Osteoblast (primary cell): ENCODE data around the gene RBBP4. TPM values are rescaled to one million over a fixed set of nuclear protein-coding genes. Genes with fewer than 3 reads are reported as not detected.
A peak's percentile ranks its signal among the peaks of the same experiment; 100 is the strongest.

Source experiments
- DNase-seq: peaks from one replicate; pipeline ENCODE4 v3.0.0; 2011; ENCODE audit warnings: low spot score, mixed read lengths; ENCODE audit not compliant: insufficient read length; ENCODE audit errors: missing footprints
- H2AFZ ChIP-seq: 2 replicates; pipeline ENCODE4 v1.6.0; 2011; ENCODE audit warnings: mild to moderate bottlenecking, low read length
- H3K27ac ChIP-seq: 2 replicates; pipeline ENCODE4 v1.5.1; 2011; ENCODE audit warnings: mild to moderate bottlenecking, low read depth, low read length, moderate library complexity
- H3K27me3 ChIP-seq: 2 replicates; pipeline ENCODE4 v1.6.0; 2012; ENCODE audit warnings: mild to moderate bottlenecking, control low read depth, inconsistent platforms, low read length, moderate library complexity; ENCODE audit not compliant: insufficient read depth
- H3K36me3 ChIP-seq: 2 replicates; pipeline ENCODE4 v1.5.1; 2011; ENCODE audit warnings: mild to moderate bottlenecking, low read length, control low read depth, moderate library complexity; ENCODE audit not compliant: insufficient read depth
- H3K4me1 ChIP-seq: 2 replicates; pipeline ENCODE4 v1.5.1; 2011; ENCODE audit warnings: mild to moderate bottlenecking, low read length, control low read depth, moderate library complexity; ENCODE audit not compliant: insufficient read depth
- H3K4me2 ChIP-seq: 2 replicates; pipeline ENCODE4 v1.6.0; 2011; ENCODE audit warnings: mild to moderate bottlenecking, low read length; ENCODE audit not compliant: insufficient read depth
- H3K4me3 ChIP-seq: fragments of 200-600 bp; sonication (generic); 3 replicates; pipeline ENCODE4 v1.5.1; 2012; ENCODE audit warnings: mild to moderate bottlenecking, low read length, inconsistent platforms; ENCODE audit not compliant: insufficient read depth
- H3K79me2 ChIP-seq: 2 replicates; pipeline ENCODE4 v1.6.0; 2012; ENCODE audit warnings: mild to moderate bottlenecking, low read length, control low read depth, inconsistent platforms; ENCODE audit not compliant: insufficient read depth
- H3K9me3 ChIP-seq: 2 replicates; pipeline ENCODE4 v1.5.1; 2011; ENCODE audit warnings: low read depth, low read length, control low read depth
- H4K20me1 ChIP-seq: 2 replicates; pipeline ENCODE4 v1.6.0; 2012; ENCODE audit warnings: mild to moderate bottlenecking, low read length, control low read depth; ENCODE audit not compliant: insufficient read depth
- total RNA-seq: library from RNA; depleted of rRNA; stranded (reverse); fragments of >200 nt; gene quantifications from 2 replicates; pipeline ENCODE4 v1.2.3, GENCODE V29; 2012
- TF ChIP-seq, protein P1 (sequence below): IDR thresholded peaks from 2 replicates; pipeline ENCODE4 v1.5.1; 2011; ENCODE audit warnings: mild to moderate bottlenecking, low read depth, low read length, moderate library complexity; ENCODE audit errors: extremely low read depth

RBBP4 gene
- total RNA-seq, 1 donor = 111 TPM

DNA sequence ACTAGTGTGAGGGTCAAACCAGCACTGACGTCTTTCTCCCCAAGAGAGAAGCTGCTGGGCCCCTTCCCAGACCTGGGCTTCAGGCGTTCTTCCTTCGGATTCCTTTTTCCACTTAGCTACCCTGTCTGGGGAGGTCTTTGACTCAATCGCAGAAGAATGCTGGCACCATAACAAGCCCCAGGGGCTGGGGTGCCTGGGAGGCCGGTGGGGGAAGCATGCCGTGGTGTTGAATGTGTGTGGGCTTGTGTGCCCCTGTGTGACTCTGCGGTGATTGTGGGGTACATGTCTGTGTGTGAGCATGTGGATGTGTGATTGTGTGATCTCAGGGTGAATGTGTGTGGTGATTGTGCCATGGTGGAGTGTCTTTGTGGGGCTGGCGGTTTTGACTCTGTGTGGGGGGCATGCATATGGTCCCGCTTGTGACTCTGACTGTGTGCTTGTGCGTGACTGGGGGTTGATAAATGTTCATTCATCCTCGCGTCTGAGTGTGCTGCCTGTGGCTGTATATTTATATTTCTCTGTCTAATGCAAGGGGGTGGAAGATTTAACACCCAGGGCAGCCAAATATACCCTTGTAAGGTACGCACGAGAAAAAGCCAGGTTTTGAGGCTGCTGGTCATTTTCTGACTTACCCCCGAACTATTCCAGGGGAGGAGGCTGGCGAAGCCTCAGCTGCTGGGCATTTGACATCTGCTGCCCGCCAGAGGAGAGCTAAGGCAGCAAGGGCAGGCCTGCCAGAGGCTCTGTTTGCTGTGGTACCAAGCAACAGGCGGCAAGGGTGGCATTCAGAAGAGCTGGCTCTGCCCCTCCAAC is 52.7 kb downstream of the RBBP4 start:
- peak overlapping the region; percentile 97 for H3K27ac ChIP-seq
- peaks cover 4% of the 10 kb centered on the region for H3K36me3 ChIP-seq
- H3K9me3 ChIP-seq = no peaks in the 10 kb centered on the region
- H3K4me3 ChIP-seq = peak overlapping the region; percentile 76
- H2AFZ ChIP-seq = peak overlapping the region; percentile 74
- peaks cover 42% of the 10 kb centered on the region for H3K79me2 ChIP-seq
- DNase-seq = peak; percentile 98
- peaks cover 18% of the 10 kb centered on the region for H4K20me1 ChIP-seq
- peaks cover 41% of the 10 kb centered on the region for H3K4me1 ChIP-seq
- TF ChIP-seq, protein P1, sequence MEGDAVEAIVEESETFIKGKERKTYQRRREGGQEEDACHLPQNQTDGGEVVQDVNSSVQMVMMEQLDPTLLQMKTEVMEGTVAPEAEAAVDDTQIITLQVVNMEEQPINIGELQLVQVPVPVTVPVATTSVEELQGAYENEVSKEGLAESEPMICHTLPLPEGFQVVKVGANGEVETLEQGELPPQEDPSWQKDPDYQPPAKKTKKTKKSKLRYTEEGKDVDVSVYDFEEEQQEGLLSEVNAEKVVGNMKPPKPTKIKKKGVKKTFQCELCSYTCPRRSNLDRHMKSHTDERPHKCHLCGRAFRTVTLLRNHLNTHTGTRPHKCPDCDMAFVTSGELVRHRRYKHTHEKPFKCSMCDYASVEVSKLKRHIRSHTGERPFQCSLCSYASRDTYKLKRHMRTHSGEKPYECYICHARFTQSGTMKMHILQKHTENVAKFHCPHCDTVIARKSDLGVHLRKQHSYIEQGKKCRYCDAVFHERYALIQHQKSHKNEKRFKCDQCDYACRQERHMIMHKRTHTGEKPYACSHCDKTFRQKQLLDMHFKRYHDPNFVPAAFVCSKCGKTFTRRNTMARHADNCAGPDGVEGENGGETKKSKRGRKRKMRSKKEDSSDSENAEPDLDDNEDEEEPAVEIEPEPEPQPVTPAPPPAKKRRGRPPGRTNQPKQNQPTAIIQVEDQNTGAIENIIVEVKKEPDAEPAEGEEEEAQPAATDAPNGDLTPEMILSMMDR = no peak
- no peaks in the 10 kb centered on the region for H3K27me3 ChIP-seq
- peak overlapping the region; percentile 92 for H3K4me2 ChIP-seq

DNA sequence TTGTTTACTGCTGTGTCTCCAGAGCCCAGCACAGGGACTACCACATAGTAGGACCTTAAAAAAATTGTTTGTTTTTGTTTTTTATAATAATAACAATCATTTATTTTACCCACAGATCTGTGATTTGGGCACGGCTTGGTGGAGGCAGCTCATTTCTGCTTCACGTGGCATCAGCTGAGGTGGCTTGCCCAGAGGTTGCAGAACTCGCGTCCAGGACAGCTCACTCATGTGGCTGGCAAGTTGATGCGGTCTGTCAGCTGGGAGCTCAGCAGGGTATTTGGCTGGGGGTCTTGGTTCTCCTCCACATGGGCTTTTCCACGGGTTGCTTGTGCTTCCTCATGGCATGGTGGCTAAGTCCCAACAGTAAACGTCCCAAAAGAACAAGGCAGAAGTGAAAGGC is 54.5 kb downstream of the RBBP4 start:
- Histone ChIP-seq H3K36me3 (peaks cover 4% of the 10 kb centered on the region), H2AFZ (no peak overlapping the region), H4K20me1 (peaks cover 6% of the 10 kb centered on the region), H3K4me3 (no peak overlapping the region), H3K9me3 (no peaks in the 10 kb centered on the region), H3K4me2 (no peak overlapping the region), H3K4me1 (peaks cover 38% of the 10 kb centered on the region), H3K27me3 (no peaks in the 10 kb centered on the region), H3K79me2 (peaks cover 24% of the 10 kb centered on the region), H3K27ac (peak overlapping the region; percentile 39)
- no peak for DNase-seq
- TF ChIP-seq, protein P1 = no peak

DNA sequence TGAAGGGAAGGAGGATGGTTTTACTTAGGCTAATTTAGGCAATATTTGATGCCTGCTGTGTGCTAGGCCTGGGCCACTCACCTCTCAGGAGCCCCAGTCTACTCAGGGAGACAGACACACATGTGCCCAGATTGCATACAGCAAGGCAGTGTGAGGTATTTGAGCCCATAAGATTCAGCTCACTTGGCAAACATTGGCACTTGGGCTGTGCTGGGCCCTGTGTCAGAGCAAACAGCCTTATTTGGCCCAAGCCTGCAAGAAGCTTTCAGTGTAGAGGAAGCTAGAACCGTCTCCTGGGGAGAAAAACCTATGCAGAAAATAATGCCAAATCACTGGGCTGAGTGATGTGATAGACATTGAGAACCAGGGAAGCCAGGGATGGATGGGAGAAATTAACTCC is 55.5 kb downstream of the RBBP4 start:
- Histone ChIP-seq H3K4me2 (no peak overlapping the region), H3K27me3 (no peaks in the 10 kb centered on the region), H3K4me1 (peaks cover 29% of the 10 kb centered on the region), H4K20me1 (no peaks in the 10 kb centered on the region), H3K9me3 (no peaks in the 10 kb centered on the region), H3K36me3 (no peaks in the 10 kb centered on the region), H3K4me3 (no peak overlapping the region), H3K27ac (peak overlapping the region; percentile 21), H2AFZ (peak overlapping the region; percentile 25), H3K79me2 (peaks cover 14% of the 10 kb centered on the region)
- no peak for DNase-seq
- TF ChIP-seq, protein P1 = no peak

DNA sequence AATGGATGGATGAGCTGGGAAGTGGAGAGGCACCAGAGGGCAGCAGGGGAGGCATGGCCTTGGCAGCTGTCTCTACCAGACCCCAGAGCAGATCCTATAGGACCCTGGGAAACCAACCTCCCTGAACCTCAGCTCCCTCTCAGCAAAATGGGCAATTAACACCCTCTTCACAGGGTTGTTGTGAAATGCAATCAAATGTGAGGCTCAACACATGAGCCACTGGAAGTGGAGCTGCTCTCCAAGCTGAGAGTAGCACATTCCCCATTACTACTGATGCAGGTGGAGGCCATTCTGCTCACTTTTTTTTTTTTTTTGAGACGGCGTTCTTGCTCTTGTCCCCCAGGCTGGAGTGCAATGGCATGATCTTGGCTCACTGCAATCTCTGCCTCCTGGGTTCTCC is 58.1 kb downstream of the RBBP4 start:
- DNase-seq = peak; percentile 37
- H3K4me2 ChIP-seq = no peak overlapping the region
- no peak overlapping the region for H3K4me3 ChIP-seq
- no peaks in the 10 kb centered on the region for H3K27me3 ChIP-seq
- peak overlapping the region; percentile 68 for H2AFZ ChIP-seq
- TF ChIP-seq, protein P1 = no peak
- no peak overlapping the region for H3K27ac ChIP-seq
- H3K36me3 ChIP-seq = no peaks in the 10 kb centered on the region
- H3K4me1 ChIP-seq = peaks cover 20% of the 10 kb centered on the region
- no peaks in the 10 kb centered on the region for H3K9me3 ChIP-seq
- no peaks in the 10 kb centered on the region for H3K79me2 ChIP-seq
- H4K20me1 ChIP-seq = no peaks in the 10 kb centered on the region
